ENCODE data around the gene RNF217.
"Not testable (repeated sequence)": the region's sequence is repeated elsewhere in the genome, so short reads cannot be mapped to it uniquely, and the experiment has no call there.

The RNF217 gene

GRCh38 chr6:125057392-125058246 lies 95.4 kb downstream of the RNF217 start:
- no peak for DNase-seq (ENCODE audit: low read depth)

- no peak for DNase-seq (ENCODE audit: low read depth)
Measured at GRCh38 chr6:125058546-125058945, 96.3 kb downstream of the RNF217 start.

GRCh38 chr6:125063307-125063706 lies 101.1 kb downstream of the RNF217 start:
- no peak for DNase-seq (ENCODE audit: low read depth)

GRCh38 chr6:125066140-125066539 lies 103.9 kb downstream of the RNF217 start:
- DNase-seq (ENCODE audit: low read depth): no peak

GRCh38 chr6:125066964-125067363 lies 104.7 kb downstream of the RNF217 start:
- DNase-seq (ENCODE audit: low read depth): no peak

GRCh38 chr6:125067552-125067951 lies 105.3 kb downstream of the RNF217 start:
- no peak for DNase-seq (ENCODE audit: low read depth)

GRCh38 chr6:125073071-125073470 lies 110.8 kb downstream of the RNF217 start:
- DNase-seq (ENCODE audit: low read depth): no peak

- no peak for DNase-seq (ENCODE audit: low read depth)
Measured at GRCh38 chr6:125074120-125074519, 111.9 kb downstream of the RNF217 start.

- DNase-seq (ENCODE audit: low read depth): not testable (repeated sequence)
Measured at GRCh38 chr6:125075073-125075472, 112.8 kb downstream of the RNF217 start.

- no peak for DNase-seq (ENCODE audit: low read depth)
Measured at GRCh38 chr6:125075741-125076481, 113.7 kb downstream of the RNF217 start.

GRCh38 chr6:125076482-125076742 lies 114.2 kb downstream of the RNF217 start:
- DNase-seq (ENCODE audit: low read depth): no peak

- no peak for DNase-seq (ENCODE audit: low read depth)
Measured at GRCh38 chr6:125077453-125077852, 115.2 kb downstream of the RNF217 start.

GRCh38 chr6:125078602-125079321 lies 116.5 kb downstream of the RNF217 start:
- no peak for DNase-seq (ENCODE audit: low read depth)

- DNase-seq (ENCODE audit: low read depth): no peak
Measured at GRCh38 chr6:125082908-125083683, 120.9 kb downstream of the RNF217 start.

- DNase-seq (ENCODE audit: low read depth): no peak
Measured at GRCh38 chr6:125083684-125083990, 121.4 kb downstream of the RNF217 start.

GRCh38 chr6:125086716-125087115 lies 124.5 kb downstream of the RNF217 start:
- DNase-seq (ENCODE audit: low read depth): no peak

- DNase-seq (ENCODE audit: low read depth): no peak
Measured at GRCh38 chr6:125088963-125089362, 126.7 kb downstream of the RNF217 start.

GRCh38 chr6:125094563-125094962 lies 132.3 kb downstream of the RNF217 start:
- no peak for DNase-seq (ENCODE audit: low read depth)

- no peak for DNase-seq (ENCODE audit: low read depth)
Measured at GRCh38 chr6:125095580-125096301, 133.5 kb downstream of the RNF217 start.

- no peak for DNase-seq (ENCODE audit: low read depth)
Measured at GRCh38 chr6:125097186-125097585, 134.9 kb downstream of the RNF217 start.

GRCh38 chr6:125098253-125098652 lies 136.0 kb downstream of the RNF217 start:
- DNase-seq (ENCODE audit: low read depth): no peak

Data from stimulated activated CD8-positive, alpha-beta memory T cell treated with anti-CD3 and anti-CD28 coated beads, Interleukin-12 subunit alpha, Interleukin-12 subunit beta, amount 100 ng/mL, for 1 hour (primary cell).